ENCODE measurements around the gene MYZAP.

DNA sequence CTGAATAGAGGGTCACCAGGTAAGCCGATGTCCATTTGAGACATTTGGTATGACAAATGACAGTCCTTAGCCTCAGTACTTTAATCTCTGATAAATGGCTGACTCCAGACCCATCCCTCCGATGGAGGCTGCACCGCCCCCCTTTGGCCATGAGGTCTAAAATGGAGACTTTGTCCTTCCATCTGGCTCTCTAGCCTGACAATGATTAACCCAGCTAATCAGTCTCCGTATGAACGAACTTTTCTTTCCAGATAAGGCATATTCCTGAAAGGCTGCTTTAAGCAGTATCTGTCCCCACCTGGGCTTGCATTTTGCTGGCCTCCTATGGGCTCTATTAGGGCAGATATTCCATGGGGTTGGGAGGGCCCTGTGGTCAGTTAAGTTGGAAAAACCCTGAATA is 10.8 kb upstream of the MYZAP start:
- no peak for TF ChIP-seq CTCF (IDR thresholded peaks at IDR 0.05; ENCODE audit: insufficient read depth, low read length)
- no peak for TF ChIP-seq POLR2AphosphoS5 (IDR thresholded peaks at IDR 0.05; ENCODE audit: low read depth)
- no peak for TF ChIP-seq GABPA (IDR thresholded peaks at IDR 0.05; ENCODE audit: low read depth)
- TF ChIP-seq, protein P1, sequence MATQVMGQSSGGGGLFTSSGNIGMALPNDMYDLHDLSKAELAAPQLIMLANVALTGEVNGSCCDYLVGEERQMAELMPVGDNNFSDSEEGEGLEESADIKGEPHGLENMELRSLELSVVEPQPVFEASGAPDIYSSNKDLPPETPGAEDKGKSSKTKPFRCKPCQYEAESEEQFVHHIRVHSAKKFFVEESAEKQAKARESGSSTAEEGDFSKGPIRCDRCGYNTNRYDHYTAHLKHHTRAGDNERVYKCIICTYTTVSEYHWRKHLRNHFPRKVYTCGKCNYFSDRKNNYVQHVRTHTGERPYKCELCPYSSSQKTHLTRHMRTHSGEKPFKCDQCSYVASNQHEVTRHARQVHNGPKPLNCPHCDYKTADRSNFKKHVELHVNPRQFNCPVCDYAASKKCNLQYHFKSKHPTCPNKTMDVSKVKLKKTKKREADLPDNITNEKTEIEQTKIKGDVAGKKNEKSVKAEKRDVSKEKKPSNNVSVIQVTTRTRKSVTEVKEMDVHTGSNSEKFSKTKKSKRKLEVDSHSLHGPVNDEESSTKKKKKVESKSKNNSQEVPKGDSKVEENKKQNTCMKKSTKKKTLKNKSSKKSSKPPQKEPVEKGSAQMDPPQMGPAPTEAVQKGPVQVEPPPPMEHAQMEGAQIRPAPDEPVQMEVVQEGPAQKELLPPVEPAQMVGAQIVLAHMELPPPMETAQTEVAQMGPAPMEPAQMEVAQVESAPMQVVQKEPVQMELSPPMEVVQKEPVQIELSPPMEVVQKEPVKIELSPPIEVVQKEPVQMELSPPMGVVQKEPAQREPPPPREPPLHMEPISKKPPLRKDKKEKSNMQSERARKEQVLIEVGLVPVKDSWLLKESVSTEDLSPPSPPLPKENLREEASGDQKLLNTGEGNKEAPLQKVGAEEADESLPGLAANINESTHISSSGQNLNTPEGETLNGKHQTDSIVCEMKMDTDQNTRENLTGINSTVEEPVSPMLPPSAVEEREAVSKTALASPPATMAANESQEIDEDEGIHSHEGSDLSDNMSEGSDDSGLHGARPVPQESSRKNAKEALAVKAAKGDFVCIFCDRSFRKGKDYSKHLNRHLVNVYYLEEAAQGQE (IDR thresholded peaks at IDR 0.05; ENCODE audit: insufficient replicate concordance, low read depth), result no peak
- TF ChIP-seq SPI1 (IDR thresholded peaks at IDR 0.05; ENCODE audit: borderline replicate concordance, low read depth), result no peak

Measured in HL-60 (cell line).